Tibial nerve (tissue), 4 donors: ENCODE results near the gene KIF13A.

ENCODE experiments used
- CTCF ChIP-seq, 5 experiments: fragments of 200-600 bp in 3 of 5; fragments of 450-650 bp in 2 of 5; sonication (generic) in 3 of 5; IDR thresholded peaks; one replicate each; pipeline ENCODE4 v1.5.1; 2016 to 2019; ENCODE audit warnings: antibody characterized with exemption in 5 of 5, mild to moderate bottlenecking in 3 of 5, moderate library complexity in 2 of 5
- EP300 ChIP-seq, 2 donors: sonication (generic); formaldehyde crosslinking; IDR thresholded peaks; one replicate each; pipeline ENCODE4 v1.6.1; 2017; ENCODE audit warnings: antibody characterized with exemption in 2 of 2, mild to moderate bottlenecking in 1 of 2
- POLR2A ChIP-seq, 2 donors: fragments of 450-650 bp; IDR thresholded peaks; one replicate each; pipeline ENCODE4 v1.6.1; 2017; ENCODE audit warnings: antibody characterized with exemption in 2 of 2, mild to moderate bottlenecking in 2 of 2, moderate library complexity in 2 of 2

GRCh38 chr6:17921454-17921853, 66.0 kb downstream of the KIF13A start:
- TF ChIP-seq POLR2A (IDR thresholded peaks at IDR 0.05) (no peak), CTCF (IDR thresholded peaks at IDR 0.05) (no peak), EP300 (IDR thresholded peaks at IDR 0.05) (no peak)
